Neural cell (in vitro differentiated cells): ENCODE results near the gene FBXO3.

Source experiments
- CTCF ChIP-seq: fragments of 450-650 bp; IDR thresholded peaks from 2 replicates; pipeline ENCODE4 v1.5.1; 2014; ENCODE audit warnings: antibody characterized with exemption, mild to moderate bottlenecking, moderate library complexity; ENCODE audit not compliant: poor library complexity, severe bottlenecking
- EZH2 ChIP-seq: fragments of 200-600, 300-800 bp; shearing (Covaris generic), sonication (generic); IDR thresholded peaks from 2 replicates; pipeline ENCODE4 v1.6.1; 2014; ENCODE audit warnings: antibody characterized with exemption, low read length, borderline replicate concordance, mild to moderate bottlenecking; ENCODE audit not compliant: insufficient read depth, poor library complexity, severe bottlenecking
- MXI1 ChIP-seq: fragments of 450-650 bp; conservative IDR thresholded peaks from 2 replicates; pipeline ENCODE4 v1.6.1; 2014; ENCODE audit warnings: antibody characterized with exemption, mild to moderate bottlenecking; ENCODE audit not compliant: poor library complexity, severe bottlenecking
- POLR2AphosphoS5 ChIP-seq: IDR thresholded peaks from 2 replicates; pipeline ENCODE4 v1.6.1; 2012
- REST ChIP-seq: IDR thresholded peaks from 2 replicates; pipeline ENCODE4 v1.6.1; 2012; ENCODE audit warnings: borderline replicate concordance
- SMC3 ChIP-seq: fragments of 450-650 bp; conservative IDR thresholded peaks from 2 replicates; pipeline ENCODE4 v1.6.1; 2014; ENCODE audit warnings: antibody characterized with exemption, mild to moderate bottlenecking, moderate library complexity; ENCODE audit not compliant: poor library complexity

GRCh38 chr11:33743291-33743690 is 31.0 kb downstream of the FBXO3 start:
- TF ChIP-seq CTCF = no peak
- no peak for TF ChIP-seq REST
- TF ChIP-seq EZH2 = no peak
- TF ChIP-seq SMC3 = no peak
- TF ChIP-seq POLR2AphosphoS5 = no peak
- TF ChIP-seq MXI1 = no peak
